ENCODE data around the gene WNT9B.

- no peak for TF ChIP-seq CTCF (IDR thresholded peaks at IDR 0.05)
- TF ChIP-seq POLR2A (IDR thresholded peaks at IDR 0.05) = no peak
Observed at GRCh38 chr17:46935658-46936266, 84.4 kb downstream of the WNT9B start.

All from adrenal gland (tissue), 5 donors.